Measurements from ENCODE around the gene KRT74.

KRT74 gene

DNA sequence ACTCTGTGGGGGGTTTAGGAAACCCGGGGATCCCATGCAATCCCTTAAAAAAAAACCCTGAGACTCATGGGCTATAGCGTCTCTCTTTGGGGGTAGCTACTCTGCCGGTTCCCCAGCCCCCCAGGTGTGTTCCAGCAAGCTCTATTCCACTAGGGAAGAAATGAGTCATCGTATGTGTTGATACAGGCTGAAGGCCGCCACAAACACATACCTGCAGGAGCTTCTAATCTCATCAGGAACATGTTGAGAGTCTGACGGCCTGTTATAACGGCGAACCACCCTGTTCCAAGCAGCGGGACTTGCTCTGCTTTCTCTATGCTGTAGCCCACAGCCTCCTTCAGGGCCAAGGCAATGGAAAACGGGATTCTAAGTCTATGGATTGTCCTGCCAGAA lies 52.5 kb downstream of the KRT74 start:
- Histone ChIP-seq H3K4me3 (ENCODE audit: insufficient read length, low read depth) (no peak overlapping the region), H3K36me3 (ENCODE audit: insufficient read depth, insufficient read length, low read length) (no peaks in the 10 kb centered on the region), H3K9me3 (ENCODE audit: insufficient read depth, low read length) (no peaks in the 10 kb centered on the region), H3K27me3 (ENCODE audit: insufficient read depth, insufficient read length) (no peaks in the 10 kb centered on the region), H3K4me1 (ENCODE audit: insufficient read depth, insufficient read length) (peaks cover 25% of the 10 kb centered on the region), H3K9ac (ENCODE audit: insufficient read length, low read depth) (no peak overlapping the region)
- TF ChIP-seq YY1 (IDR thresholded peaks at IDR 0.05; ENCODE audit: insufficient read depth, insufficient read length) (no peak), ZNF274 (IDR thresholded peaks at IDR 0.05; ENCODE audit: low read depth, low read length) (no peak), SUZ12 (IDR thresholded peaks at IDR 0.05; ENCODE audit: extremely low read depth, insufficient read depth, insufficient read length) (no peak)
- no peak for DNase-seq (ENCODE audit: low read depth, low spot score)

DNA sequence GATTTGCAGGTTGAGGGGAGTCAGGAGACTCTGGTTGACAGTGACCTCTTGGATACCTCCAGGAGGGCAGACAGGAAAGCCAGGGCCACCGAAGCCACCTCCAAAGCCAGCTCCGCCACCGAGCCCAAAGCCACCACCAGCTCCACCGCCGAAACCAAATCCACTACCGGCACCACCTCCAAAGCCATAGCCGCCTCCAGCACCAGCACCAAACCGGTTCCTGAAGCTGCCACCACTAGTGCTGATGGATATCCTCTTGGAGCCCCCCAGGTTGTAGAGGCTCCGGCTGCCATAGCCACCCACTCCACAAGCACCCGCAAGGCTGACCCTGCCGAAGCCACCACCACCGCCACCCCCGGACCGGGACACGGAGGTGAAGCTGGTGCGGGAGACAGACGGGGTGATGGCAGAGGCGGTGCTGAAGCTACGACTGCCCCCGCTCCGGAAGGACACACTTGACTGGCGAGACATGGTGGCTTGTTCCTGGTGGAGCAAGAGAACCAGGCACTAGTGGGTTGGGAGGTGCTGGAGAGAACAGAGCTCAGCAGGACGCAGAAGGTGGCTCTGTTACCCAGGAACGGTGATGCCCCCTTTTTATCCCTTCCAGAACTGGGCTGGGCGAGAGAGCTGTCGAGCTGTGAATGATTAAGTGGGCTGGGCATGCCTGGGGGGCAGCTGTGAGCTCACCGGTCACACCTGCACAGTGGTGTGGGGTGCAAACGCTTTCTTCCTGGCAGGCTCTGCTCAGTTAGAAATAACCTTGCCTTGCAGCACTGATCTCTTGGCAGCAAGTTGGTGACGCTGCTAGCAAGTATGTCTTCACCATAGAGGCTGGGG lies 53.6 kb downstream of the KRT74 start, which contains the start of gene KRT5:
TSS of gene KRT5 (minus strand) at position 569 of the 837 bp plus-strand sequence. CDS start at position 471, 98 bp downstream.
- Histone ChIP-seq H3K9me3 (ENCODE audit: insufficient read depth, low read length) (no peaks in the 10 kb centered on the region), H3K36me3 (ENCODE audit: insufficient read depth, insufficient read length, low read length) (no peaks in the 10 kb centered on the region), H3K27me3 (ENCODE audit: insufficient read depth, insufficient read length) (no peaks in the 10 kb centered on the region), H3K4me1 (ENCODE audit: insufficient read depth, insufficient read length) (peaks cover 25% of the 10 kb centered on the region), H3K9ac (ENCODE audit: insufficient read length, low read depth) (no peak within 1 kb of the TSS), H3K4me3 (ENCODE audit: insufficient read length, low read depth) (no peak within 1 kb of the TSS)
- no peak for TF ChIP-seq YY1 (IDR thresholded peaks at IDR 0.05; ENCODE audit: insufficient read depth, insufficient read length)
- no peak for TF ChIP-seq ZNF274 (IDR thresholded peaks at IDR 0.05; ENCODE audit: low read depth, low read length)
- no peak for TF ChIP-seq SUZ12 (IDR thresholded peaks at IDR 0.05; ENCODE audit: extremely low read depth, insufficient read depth, insufficient read length)
- no peak for DNase-seq (ENCODE audit: low read depth, low spot score)

DNA sequence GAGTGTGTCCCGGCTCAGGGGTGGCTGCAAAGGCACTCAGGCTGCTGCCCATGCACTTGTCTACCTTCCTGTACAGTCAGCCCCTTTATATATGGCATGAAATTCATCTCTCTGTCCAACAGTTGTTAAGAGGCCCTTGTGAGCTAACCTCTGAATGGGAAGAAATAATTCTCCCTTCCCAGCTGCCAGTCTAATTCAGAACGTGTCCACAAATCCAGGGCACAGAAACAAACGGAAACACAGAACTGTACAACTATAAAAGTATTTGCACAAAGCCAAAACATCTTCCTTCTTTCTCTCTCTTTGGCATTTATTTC lies 54.3 kb downstream of the KRT74 start:
- H3K4me1 ChIP-seq (ENCODE audit: insufficient read depth, insufficient read length) = peaks cover 21% of the 10 kb centered on the region
- H3K36me3 ChIP-seq (ENCODE audit: insufficient read depth, insufficient read length, low read length) = no peaks in the 10 kb centered on the region
- no peak for DNase-seq (ENCODE audit: low read depth, low spot score)
- TF ChIP-seq YY1 (IDR thresholded peaks at IDR 0.05; ENCODE audit: insufficient read depth, insufficient read length) (no peak), ZNF274 (IDR thresholded peaks at IDR 0.05; ENCODE audit: low read depth, low read length) (no peak), SUZ12 (IDR thresholded peaks at IDR 0.05; ENCODE audit: extremely low read depth, insufficient read depth, insufficient read length) (no peak)
- no peaks in the 10 kb centered on the region for H3K27me3 ChIP-seq (ENCODE audit: insufficient read depth, insufficient read length)
- H3K9me3 ChIP-seq (ENCODE audit: insufficient read depth, low read length) = no peaks in the 10 kb centered on the region
- H3K4me3 ChIP-seq (ENCODE audit: insufficient read length, low read depth) = no peak overlapping the region
- H3K9ac ChIP-seq (ENCODE audit: insufficient read length, low read depth) = no peak overlapping the region

DNA sequence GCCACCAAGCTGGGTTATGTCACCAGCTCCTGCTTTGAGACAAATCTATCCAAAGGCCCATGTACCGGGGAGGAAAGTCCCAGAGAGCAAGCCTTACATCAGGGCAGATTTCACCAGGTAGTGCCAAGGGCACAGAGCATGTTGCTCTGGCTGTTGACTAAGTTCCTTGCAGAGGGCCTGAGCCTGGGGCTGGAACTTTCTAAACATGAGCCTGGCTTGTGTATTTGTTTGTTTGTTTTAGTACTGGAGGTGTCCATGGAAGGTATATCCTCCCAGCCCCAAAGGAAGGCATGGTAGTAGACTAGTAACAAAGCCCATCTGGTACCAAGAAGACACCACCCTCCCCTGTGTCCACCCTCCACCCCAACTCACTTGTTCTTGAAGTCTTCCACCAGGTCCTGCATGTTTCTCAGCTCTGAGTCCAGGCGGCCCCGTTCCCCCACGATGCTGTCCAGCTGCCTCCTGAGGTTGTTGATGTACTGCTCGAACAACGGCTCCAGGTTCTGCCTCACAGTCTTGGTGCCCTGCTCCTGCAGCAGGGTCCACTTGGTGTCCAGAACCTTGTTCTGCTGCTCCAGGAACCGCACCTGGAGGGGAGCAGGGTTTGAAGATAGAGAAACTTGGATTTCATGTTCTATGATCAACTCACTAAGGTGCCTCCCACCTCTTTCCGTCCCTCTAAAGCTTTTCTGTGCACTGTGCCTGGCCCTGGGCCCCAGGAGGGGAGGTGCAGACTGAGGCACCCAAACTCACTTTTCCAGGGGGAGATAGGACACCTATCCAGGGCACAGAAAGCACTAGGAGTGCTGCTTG lies 54.9 kb downstream of the KRT74 start:
- TF ChIP-seq YY1 (IDR thresholded peaks at IDR 0.05; ENCODE audit: insufficient read depth, insufficient read length) (no peak), SUZ12 (IDR thresholded peaks at IDR 0.05; ENCODE audit: extremely low read depth, insufficient read depth, insufficient read length) (no peak), ZNF274 (IDR thresholded peaks at IDR 0.05; ENCODE audit: low read depth, low read length) (no peak)
- no peaks in the 10 kb centered on the region for H3K9me3 ChIP-seq (ENCODE audit: insufficient read depth, low read length)
- H3K4me3 ChIP-seq (ENCODE audit: insufficient read length, low read depth) = no peak overlapping the region
- H3K36me3 ChIP-seq (ENCODE audit: insufficient read depth, insufficient read length, low read length) = no peaks in the 10 kb centered on the region
- H3K4me1 ChIP-seq (ENCODE audit: insufficient read depth, insufficient read length) = peaks cover 15% of the 10 kb centered on the region
- H3K27me3 ChIP-seq (ENCODE audit: insufficient read depth, insufficient read length) = peaks cover under 1% of the 10 kb centered on the region
- H3K9ac ChIP-seq (ENCODE audit: insufficient read length, low read depth) = no peak overlapping the region
- DNase-seq (ENCODE audit: low read depth, low spot score) = no peak

DNA sequence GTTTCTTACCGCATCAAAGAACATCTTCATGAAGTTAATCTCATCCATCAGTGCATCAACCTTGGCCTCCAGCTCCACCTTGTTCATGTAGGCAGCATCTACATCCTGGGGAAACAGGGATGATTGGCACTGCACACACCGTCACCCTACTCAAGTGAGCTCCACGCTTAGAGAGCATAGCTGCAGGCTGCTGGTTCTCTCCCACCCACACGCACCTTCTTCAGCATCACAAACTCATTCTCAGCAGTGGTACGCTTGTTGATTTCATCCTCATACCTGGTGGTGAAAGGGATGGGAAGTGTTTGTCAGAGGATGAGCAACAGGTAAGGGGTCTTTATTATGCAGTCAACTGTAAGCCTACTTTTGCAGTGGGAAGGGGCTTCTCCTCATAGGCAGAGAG lies 55.8 kb downstream of the KRT74 start:
- no peaks in the 10 kb centered on the region for H3K36me3 ChIP-seq (ENCODE audit: insufficient read depth, insufficient read length, low read length)
- H3K9me3 ChIP-seq (ENCODE audit: insufficient read depth, low read length) = no peaks in the 10 kb centered on the region
- DNase-seq (ENCODE audit: low read depth, low spot score) = no peak
- H3K4me1 ChIP-seq (ENCODE audit: insufficient read depth, insufficient read length) = peaks cover 12% of the 10 kb centered on the region
- H3K4me3 ChIP-seq (ENCODE audit: insufficient read length, low read depth) = no peak overlapping the region
- TF ChIP-seq SUZ12 (IDR thresholded peaks at IDR 0.05; ENCODE audit: extremely low read depth, insufficient read depth, insufficient read length) (no peak), ZNF274 (IDR thresholded peaks at IDR 0.05; ENCODE audit: low read depth, low read length) (no peak), YY1 (IDR thresholded peaks at IDR 0.05; ENCODE audit: insufficient read depth, insufficient read length) (no peak)
- peaks cover 2% of the 10 kb centered on the region for H3K27me3 ChIP-seq (ENCODE audit: insufficient read depth, insufficient read length)
- H3K9ac ChIP-seq (ENCODE audit: insufficient read length, low read depth) = no peak overlapping the region

DNA sequence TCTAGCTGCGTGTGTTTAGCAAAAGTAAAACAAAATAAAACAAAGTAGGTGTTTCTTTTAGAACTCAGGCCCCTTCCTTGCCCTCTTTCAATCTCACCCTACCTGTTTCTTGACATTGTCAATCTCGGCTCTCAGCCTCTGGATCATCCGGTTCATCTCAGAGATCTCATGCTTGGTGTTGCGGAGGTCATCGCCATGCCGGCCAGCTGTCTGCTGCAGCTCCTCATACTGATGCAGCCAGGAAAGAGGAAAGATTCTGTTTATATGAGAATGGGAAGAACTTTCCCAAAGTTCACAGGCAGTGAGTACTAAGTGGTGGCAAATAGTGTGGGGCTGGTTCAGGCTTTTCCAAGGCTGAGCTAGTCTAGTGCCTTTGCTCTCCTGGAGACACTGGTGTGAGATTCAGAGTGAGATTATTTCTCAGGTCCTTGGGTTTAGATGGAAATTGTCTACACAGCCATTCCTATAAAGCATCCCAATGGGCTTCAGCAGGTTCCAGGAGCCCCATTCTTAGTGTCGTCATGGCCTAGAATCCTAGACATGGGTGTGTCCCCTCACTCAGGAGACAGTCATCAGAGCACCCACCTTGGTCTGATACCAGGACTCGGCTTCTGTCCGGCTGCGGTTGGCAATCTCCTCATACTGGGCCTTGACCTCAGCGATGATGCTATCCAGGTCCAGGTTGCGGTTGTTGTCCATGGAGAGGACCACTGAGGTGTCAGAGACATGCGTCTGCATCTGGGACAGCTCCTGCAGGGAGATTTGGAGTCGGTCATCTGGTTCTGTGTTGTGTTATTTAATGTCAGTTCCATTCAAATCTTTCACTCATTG lies 56.4 kb downstream of the KRT74 start:
- Histone ChIP-seq H3K9ac (ENCODE audit: insufficient read length, low read depth) (no peak overlapping the region), H3K9me3 (ENCODE audit: insufficient read depth, low read length) (no peaks in the 10 kb centered on the region), H3K27me3 (ENCODE audit: insufficient read depth, insufficient read length) (peaks cover 2% of the 10 kb centered on the region), H3K4me1 (ENCODE audit: insufficient read depth, insufficient read length) (peaks cover 6% of the 10 kb centered on the region), H3K4me3 (ENCODE audit: insufficient read length, low read depth) (no peak overlapping the region), H3K36me3 (ENCODE audit: insufficient read depth, insufficient read length, low read length) (no peaks in the 10 kb centered on the region)
- no peak for DNase-seq (ENCODE audit: low read depth, low spot score)
- TF ChIP-seq SUZ12 (IDR thresholded peaks at IDR 0.05; ENCODE audit: extremely low read depth, insufficient read depth, insufficient read length) (no peak), YY1 (IDR thresholded peaks at IDR 0.05; ENCODE audit: insufficient read depth, insufficient read length) (no peak), ZNF274 (IDR thresholded peaks at IDR 0.05; ENCODE audit: low read depth, low read length) (no peak)

All from NT2/D1 (cell line).